Stimulated activated CD8-positive, alpha-beta memory T cell treated with anti-CD3 and anti-CD28 coated beads, Interleukin-15, amount 100 ng/mL, for 4 hours (primary cell): ENCODE measurements around the gene ZNF444.
"Not testable (repeated sequence)": the region's sequence is repeated elsewhere in the genome, so short reads cannot be mapped to it uniquely, and the experiment has no call there.

ENCODE experiments used
- DNase-seq, 2 donors: peaks; one replicate each; pipeline ENCODE4 v3.0.0-alpha.2; 2020; ENCODE audit warnings: low read depth in 2 of 2

ZNF444 gene

GRCh38 chr19:56140583-56141416 lies at the start of gene ZNF444:
TSS of gene ZNF444 (plus strand) at chr19:56141287. CDS start at chr19:56146912, 5,625 bp downstream.
- peak; percentile 99 to 100 for DNase-seq

GRCh38 chr19:56091751-56092546 lies 49.1 kb upstream of the ZNF444 start:
- no peak for DNase-seq

- no peak for DNase-seq
These were observed 48.1 kb upstream of the ZNF444 start for GRCh38 chr19:56092685-56093631.

GRCh38 chr19:56094449-56094848 lies 46.6 kb upstream of the ZNF444 start:
- no peak for DNase-seq

- DNase-seq: no peak
These were observed 44.4 kb upstream of the ZNF444 start for GRCh38 chr19:56096665-56097064.

- DNase-seq: no peak
These were observed 43.8 kb upstream of the ZNF444 start for GRCh38 chr19:56097306-56097705.

GRCh38 chr19:56097776-56098175 lies 43.3 kb upstream of the ZNF444 start:
- no peak for DNase-seq

- not testable (repeated sequence) for DNase-seq
These were observed 42.9 kb upstream of the ZNF444 start for GRCh38 chr19:56098237-56098636.

- no peak for DNase-seq
These were observed 42.1 kb upstream of the ZNF444 start for GRCh38 chr19:56098731-56099568.

GRCh38 chr19:56099638-56100539 lies 41.2 kb upstream of the ZNF444 start:
- DNase-seq: no peak

GRCh38 chr19:56101095-56101494 lies 40.0 kb upstream of the ZNF444 start:
- DNase-seq: no peak

- no peak for DNase-seq
These were observed 39.1 kb upstream of the ZNF444 start for GRCh38 chr19:56101746-56102535.

- DNase-seq: no peak
These were observed 38.0 kb upstream of the ZNF444 start for GRCh38 chr19:56103027-56103614.

GRCh38 chr19:56104423-56104822 lies 36.7 kb upstream of the ZNF444 start:
- no peak for DNase-seq

GRCh38 chr19:56105090-56105701 lies 35.9 kb upstream of the ZNF444 start:
- DNase-seq: peak in 1 of 2 donors; percentile 17

- DNase-seq: not testable (repeated sequence)
These were observed 35.2 kb upstream of the ZNF444 start for GRCh38 chr19:56105831-56106396.

- DNase-seq: no peak
These were observed 34.7 kb upstream of the ZNF444 start for GRCh38 chr19:56106397-56106849.

GRCh38 chr19:56106993-56107392 lies 34.1 kb upstream of the ZNF444 start:
- no peak for DNase-seq
